ENCODE data around the gene EDDM3A. TPM values are rescaled to one million over a fixed set of nuclear protein-coding genes. Genes with fewer than 3 reads are reported as not detected.

EDDM3A gene
- total RNA-seq, 1 donor from 2014 or later: not detected

GRCh38 chr14:20748439-20748838 lies 2.8 kb downstream of the EDDM3A start:
- Mint-ChIP-seq H3K36me3 (peaks cover 20% of the 10 kb centered on the region), H3K27me3 (ENCODE audit: low read depth) (no peaks in the 10 kb centered on the region), H3K4me1 (no peaks in the 10 kb centered on the region), H3K27ac (no peak overlapping the region), H3K9me3 (peaks cover 16% of the 10 kb centered on the region), H3K4me3 (no peak overlapping the region)
- no peak for DNase-seq (ENCODE audit: low spot score in 2 of 2, unreplicated experiment in 2 of 2)
- no peak for TF ChIP-seq CTCF (IDR thresholded peaks at IDR 0.05; ENCODE audit: unreplicated experiment)

- H3K27ac Mint-ChIP-seq: no peak overlapping the region
Measured at GRCh38 chr14:20750194-20750593, 4.5 kb downstream of the EDDM3A start.

GRCh38 chr14:20751963-20752562 lies 6.4 kb downstream of the EDDM3A start:
- Mint-ChIP-seq H3K4me1 (no peaks in the 10 kb centered on the region), H3K36me3 (peaks cover 21% of the 10 kb centered on the region), H3K27ac (no peak overlapping the region), H3K9me3 (peaks cover 18% of the 10 kb centered on the region), H3K27me3 (ENCODE audit: low read depth) (no peaks in the 10 kb centered on the region), H3K4me3 (no peak overlapping the region)
- no peak for DNase-seq (ENCODE audit: low spot score in 2 of 2, unreplicated experiment in 2 of 2)
- TF ChIP-seq CTCF (IDR thresholded peaks at IDR 0.05; ENCODE audit: unreplicated experiment): no peak

More at GRCh38 chr14:20750194-20750593, 4.5 kb downstream of the EDDM3A start:
- Mint-ChIP-seq H3K27me3 (ENCODE audit: low read depth) (no peaks in the 10 kb centered on the region), H3K4me3 (no peak overlapping the region), H3K9me3 (peaks cover 18% of the 10 kb centered on the region), H3K4me1 (no peaks in the 10 kb centered on the region), H3K36me3 (peaks cover 21% of the 10 kb centered on the region)
- no peak for DNase-seq (ENCODE audit: low spot score in 2 of 2, unreplicated experiment in 2 of 2)
- TF ChIP-seq CTCF (IDR thresholded peaks at IDR 0.05; ENCODE audit: unreplicated experiment): no peak

- Mint-ChIP-seq H3K27me3 (ENCODE audit: low read depth) (no peaks in the 10 kb centered on the region), H3K27ac (no peak overlapping the region)
- TF ChIP-seq CTCF (IDR thresholded peaks at IDR 0.05; ENCODE audit: unreplicated experiment): no peak
Measured at GRCh38 chr14:20754308-20754707, 8.6 kb downstream of the EDDM3A start.

GRCh38 chr14:20755037-20755436 lies 9.3 kb downstream of the EDDM3A start:
- Mint-ChIP-seq H3K9me3 (peaks cover 18% of the 10 kb centered on the region), H3K27ac (no peak overlapping the region), H3K27me3 (ENCODE audit: low read depth) (no peaks in the 10 kb centered on the region), H3K36me3 (peaks cover 21% of the 10 kb centered on the region), H3K4me1 (no peaks in the 10 kb centered on the region), H3K4me3 (no peak overlapping the region)
- no peak for DNase-seq (ENCODE audit: low spot score in 2 of 2, unreplicated experiment in 2 of 2)
- no peak for TF ChIP-seq CTCF (IDR thresholded peaks at IDR 0.05; ENCODE audit: unreplicated experiment)

More at GRCh38 chr14:20754308-20754707, 8.6 kb downstream of the EDDM3A start:
- no peak overlapping the region for H3K4me3 Mint-ChIP-seq
- H3K9me3 Mint-ChIP-seq: peaks cover 18% of the 10 kb centered on the region
- H3K36me3 Mint-ChIP-seq: peaks cover 21% of the 10 kb centered on the region
- H3K4me1 Mint-ChIP-seq: no peaks in the 10 kb centered on the region
- no peak for DNase-seq (ENCODE audit: low spot score in 2 of 2, unreplicated experiment in 2 of 2)
